CD4-positive, alpha-beta T cell treated with Interleukin-10 for 1 hour (primary cell): ENCODE data around the gene LEMD1.
"Not testable (repeated sequence)": the region's sequence is repeated elsewhere in the genome, so short reads cannot be mapped to it uniquely, and the experiment has no call there.

Experiments used
- DNase-seq: peaks from one replicate; pipeline ENCODE4 v3.0.0-alpha.2; 2020

The LEMD1 gene

GRCh38 chr1:205424901-205425600, 3.2 kb upstream of the LEMD1 start:
- DNase-seq = no peak

GRCh38 chr1:205423814-205424399, 2.1 kb upstream of the LEMD1 start:
- DNase-seq = no peak

- DNase-seq = no peak
These were observed 1.3 kb upstream of the LEMD1 start for GRCh38 chr1:205422993-205423642.

GRCh38 chr1:205420938-205421337, 918 bp downstream of the LEMD1 start:
- DNase-seq = no peak

GRCh38 chr1:205417870-205418635, 3.8 kb downstream of the LEMD1 start:
- DNase-seq = no peak

- no peak for DNase-seq
These were observed 5.5 kb downstream of the LEMD1 start for GRCh38 chr1:205416322-205416721.

GRCh38 chr1:205410581-205411298, 11.1 kb downstream of the LEMD1 start:
- DNase-seq = no peak

GRCh38 chr1:205407970-205408369, 13.9 kb downstream of the LEMD1 start:
- no peak for DNase-seq

GRCh38 chr1:205406252-205406651, 15.6 kb downstream of the LEMD1 start:
- peak; percentile 9 for DNase-seq

GRCh38 chr1:205404484-205404883, 17.4 kb downstream of the LEMD1 start:
- DNase-seq = not testable (repeated sequence)

GRCh38 chr1:205398586-205398985, 23.3 kb downstream of the LEMD1 start:
- DNase-seq = no peak

GRCh38 chr1:205396967-205397616, 24.8 kb downstream of the LEMD1 start:
- peak; percentile 56 for DNase-seq

GRCh38 chr1:205395616-205396015, 26.2 kb downstream of the LEMD1 start:
- no peak for DNase-seq

GRCh38 chr1:205392650-205393049, 29.2 kb downstream of the LEMD1 start:
- no peak for DNase-seq

- no peak for DNase-seq
These were observed 30.5 kb downstream of the LEMD1 start for GRCh38 chr1:205391386-205391785.

- DNase-seq = no peak
These were observed 34.0 kb downstream of the LEMD1 start for GRCh38 chr1:205387845-205388244.

GRCh38 chr1:205382990-205383389, 38.9 kb downstream of the LEMD1 start:
- not testable (repeated sequence) for DNase-seq

- no peak for DNase-seq
These were observed 39.3 kb downstream of the LEMD1 start for GRCh38 chr1:205382561-205382960.

- no peak for DNase-seq
These were observed 40.6 kb downstream of the LEMD1 start for GRCh38 chr1:205381305-205381704.

GRCh38 chr1:205380882-205381281, 41.0 kb downstream of the LEMD1 start:
- DNase-seq = no peak

- no peak for DNase-seq
These were observed 42.8 kb downstream of the LEMD1 start for GRCh38 chr1:205379056-205379455.

- no peak for DNase-seq
These were observed 44.5 kb downstream of the LEMD1 start for GRCh38 chr1:205377355-205377754.
